Activated naive CD4-positive, alpha-beta T cell treated with anti-CD3 and anti-CD28 coated beads, Interleukin-2, amount 10 ng/mL, durations not matched to agents 7 days and 5 days (primary cell): ENCODE results near the gene TMEM178B.
"Not testable (repeated sequence)": the region's sequence is repeated elsewhere in the genome, so short reads cannot be mapped to it uniquely, and the experiment has no call there.

Experiments used
- CTCF ChIA-PET: fragments of 350-600 bp; sonication (Branson Sonifier 250); formaldehyde crosslinking; loops from one replicate; lab custom pipeline; 2021; ENCODE audit warnings: antibody characterized with exemption; lab: Charles Lee
- DNase-seq: peaks from one replicate; pipeline ENCODE4 v3.0.0-alpha.2; 2020
- H3K27ac Mint-ChIP-seq: one replicate; pipeline ENCODE4 v1.8.0; 2021; ENCODE audit warnings: mild to moderate bottlenecking, moderate library complexity, mixed read lengths
- H3K27me3 Mint-ChIP-seq: one replicate; pipeline ENCODE4 v1.8.0; 2021; ENCODE audit warnings: mild to moderate bottlenecking, mixed read lengths
- H3K36me3 Mint-ChIP-seq: one replicate; pipeline ENCODE4 v1.8.0; 2021; ENCODE audit warnings: mixed read lengths
- H3K4me1 Mint-ChIP-seq: one replicate; pipeline ENCODE4 v1.8.0; 2021; ENCODE audit warnings: mixed read lengths
- H3K4me3 Mint-ChIP-seq: one replicate; pipeline ENCODE4 v1.8.0; 2021; ENCODE audit warnings: mild to moderate bottlenecking, moderate library complexity, mixed read lengths
- H3K9me3 Mint-ChIP-seq: one replicate; pipeline ENCODE4 v1.8.0; 2021; ENCODE audit warnings: mixed read lengths

The TMEM178B gene

GRCh38 chr7:141073641-141074161 lies at the start of gene TMEM178B:
Gene TMEM178B, plus strand, starts transcription at chr7:141074064.
- CTCF ChIA-PET = no interaction called here
- no peaks in the 10 kb centered on the region for H3K27me3 Mint-ChIP-seq

DNA sequence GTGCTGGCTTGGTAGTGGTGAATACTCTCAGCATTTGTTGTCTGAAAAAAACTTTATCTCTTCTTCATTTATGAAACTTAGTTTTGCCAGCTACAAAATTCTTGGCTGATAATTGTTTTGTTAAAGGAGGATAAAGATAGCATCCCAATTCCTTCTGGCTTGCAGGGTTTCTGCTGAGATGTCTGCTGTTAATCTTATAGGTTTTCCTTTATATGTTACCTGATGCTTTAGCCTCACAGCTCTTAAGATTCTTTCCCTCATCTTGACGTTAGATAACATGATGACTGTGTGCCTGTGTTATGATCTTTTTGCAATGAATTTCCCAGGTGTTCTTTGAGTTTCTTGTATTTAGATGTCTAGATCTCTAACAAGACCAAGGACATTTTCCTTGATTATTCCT lies 49.2 kb upstream of the TMEM178B start:
- Mint-ChIP-seq H3K36me3 (peaks cover 26% of the 10 kb centered on the region), H3K27me3 (peaks cover 12% of the 10 kb centered on the region), H3K9me3 (peaks cover 40% of the 10 kb centered on the region), H3K4me1 (peaks cover 38% of the 10 kb centered on the region), H3K27ac (peak overlapping the region; percentile 97), H3K4me3 (no peak overlapping the region)
- DNase-seq = no peak
- CTCF ChIA-PET = interaction anchor here (1.3 kb wide), 1 partner anchor 10 kb away, joined by 4 read pairs; the partner anchor contains the start of gene MRPS33

More at GRCh38 chr7:141073641-141074161, at the start of gene TMEM178B:
- no peaks in the 10 kb centered on the region for H3K9me3 Mint-ChIP-seq
- H3K4me3 Mint-ChIP-seq = peak within 1 kb of the TSS; percentile 68
- DNase-seq = peak; percentile 51
- H3K4me1 Mint-ChIP-seq = peaks cover 26% of the 10 kb centered on the region
- peaks cover 2% of the 10 kb centered on the region for H3K36me3 Mint-ChIP-seq
- no peak within 1 kb of the TSS for H3K27ac Mint-ChIP-seq

DNA sequence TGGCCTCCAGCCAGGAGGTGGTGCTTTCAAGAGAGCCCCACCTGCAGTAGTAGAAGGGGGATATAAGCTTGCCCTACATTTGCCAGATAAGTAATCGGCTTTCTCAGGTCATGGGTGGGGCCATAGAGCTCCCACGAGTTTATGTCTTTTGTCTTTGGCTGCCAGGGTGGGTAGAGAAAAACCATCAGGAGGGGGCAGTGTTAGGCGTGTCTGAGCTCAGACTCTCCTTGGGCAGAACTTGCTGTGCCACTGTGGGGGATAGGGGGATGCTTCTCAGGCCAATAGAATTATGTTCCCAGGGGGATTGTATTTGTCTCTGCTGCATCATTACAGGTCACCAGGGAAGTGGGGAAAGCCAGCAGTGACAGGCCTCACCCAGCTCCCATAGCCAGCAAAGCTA lies 46.8 kb upstream of the TMEM178B start:
- peaks cover 12% of the 10 kb centered on the region for H3K27me3 Mint-ChIP-seq
- peaks cover 30% of the 10 kb centered on the region for H3K4me1 Mint-ChIP-seq
- H3K36me3 Mint-ChIP-seq = peaks cover 26% of the 10 kb centered on the region
- CTCF ChIA-PET = no interaction called here
- DNase-seq = no peak
- H3K9me3 Mint-ChIP-seq = peaks cover 43% of the 10 kb centered on the region
- H3K27ac Mint-ChIP-seq = no peak overlapping the region
- no peak overlapping the region for H3K4me3 Mint-ChIP-seq

GRCh38 chr7:141028767-141029166 lies 45.1 kb upstream of the TMEM178B start:
- Mint-ChIP-seq H3K4me1 (peaks cover 14% of the 10 kb centered on the region), H3K27ac (no peak overlapping the region), H3K4me3 (no peak overlapping the region), H3K36me3 (peaks cover 17% of the 10 kb centered on the region), H3K9me3 (peaks cover 31% of the 10 kb centered on the region), H3K27me3 (peaks cover 18% of the 10 kb centered on the region)
- no peak for DNase-seq
- CTCF ChIA-PET = no interaction called here

- peaks cover 16% of the 10 kb centered on the region for H3K27me3 Mint-ChIP-seq
These were observed 41.1 kb upstream of the TMEM178B start for GRCh38 chr7:141032539-141033323.

GRCh38 chr7:141038100-141038499 lies 35.8 kb upstream of the TMEM178B start:
- H3K36me3 Mint-ChIP-seq, H3K9me3 Mint-ChIP-seq, DNase-seq, H3K27ac Mint-ChIP-seq, H3K4me1 Mint-ChIP-seq, CTCF ChIA-PET, H3K4me3 Mint-ChIP-seq: not testable (repeated sequence)
- H3K27me3 Mint-ChIP-seq = peaks cover 23% of the 10 kb centered on the region

More at GRCh38 chr7:141032539-141033323, 41.1 kb upstream of the TMEM178B start:
- H3K9me3 Mint-ChIP-seq = peaks cover 13% of the 10 kb centered on the region
- H3K4me1 Mint-ChIP-seq, DNase-seq, H3K36me3 Mint-ChIP-seq, H3K4me3 Mint-ChIP-seq, CTCF ChIA-PET, H3K27ac Mint-ChIP-seq: not testable (repeated sequence)

- H3K4me3 Mint-ChIP-seq = no peak overlapping the region
- H3K36me3 Mint-ChIP-seq = peaks cover 1% of the 10 kb centered on the region
- H3K27ac Mint-ChIP-seq = no peak overlapping the region
- H3K4me1 Mint-ChIP-seq = no peaks in the 10 kb centered on the region
- peaks cover under 1% of the 10 kb centered on the region for H3K9me3 Mint-ChIP-seq
- CTCF ChIA-PET = interaction anchor here (0.6 kb wide), 1 partner anchor 544 kb away, joined by 4 read pairs; no protein-coding TSS in a partner anchor
- no peak for DNase-seq
- H3K27me3 Mint-ChIP-seq = peaks cover 15% of the 10 kb centered on the region
These were observed 34.5 kb upstream of the TMEM178B start for GRCh38 chr7:141039376-141039775.

GRCh38 chr7:141042222-141043193 lies 31.4 kb upstream of the TMEM178B start:
- Mint-ChIP-seq H3K9me3 (no peaks in the 10 kb centered on the region), H3K36me3 (no peaks in the 10 kb centered on the region), H3K4me1 (no peaks in the 10 kb centered on the region), H3K4me3 (no peak overlapping the region), H3K27me3 (peaks cover 27% of the 10 kb centered on the region), H3K27ac (no peak overlapping the region)
- DNase-seq = no peak
- CTCF ChIA-PET = no interaction called here

DNA sequence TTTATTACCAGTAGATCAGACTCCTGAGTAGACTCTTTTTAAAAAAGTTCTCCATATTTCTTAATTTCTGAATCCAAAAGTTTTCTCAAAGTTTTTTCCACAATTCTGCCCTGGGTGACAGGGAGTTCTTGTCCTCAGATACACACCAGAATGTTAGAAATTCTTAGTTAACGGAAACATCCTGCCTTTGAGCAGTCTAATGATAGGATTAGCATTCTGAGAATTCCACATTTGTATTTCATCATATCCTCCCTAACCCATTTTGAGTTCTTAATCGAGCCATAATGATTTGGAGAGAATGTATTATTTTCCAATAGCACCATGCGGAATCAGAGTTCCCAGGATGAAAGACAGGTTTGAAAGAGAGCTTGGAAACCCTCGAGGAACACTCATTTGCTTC lies 30.2 kb upstream of the TMEM178B start:
- no peak overlapping the region for H3K4me3 Mint-ChIP-seq
- H3K36me3 Mint-ChIP-seq = no peaks in the 10 kb centered on the region
- H3K27ac Mint-ChIP-seq = no peak overlapping the region
- H3K27me3 Mint-ChIP-seq = peaks cover 31% of the 10 kb centered on the region
- no peak for DNase-seq
- H3K9me3 Mint-ChIP-seq = no peaks in the 10 kb centered on the region
- CTCF ChIA-PET = no interaction called here
- H3K4me1 Mint-ChIP-seq = no peaks in the 10 kb centered on the region

GRCh38 chr7:141045126-141045841 lies 28.6 kb upstream of the TMEM178B start:
- Mint-ChIP-seq H3K9me3 (no peaks in the 10 kb centered on the region), H3K4me1 (no peaks in the 10 kb centered on the region), H3K27ac (no peak overlapping the region), H3K4me3 (no peak overlapping the region), H3K36me3 (no peaks in the 10 kb centered on the region), H3K27me3 (peaks cover 24% of the 10 kb centered on the region)
- DNase-seq = no peak
- CTCF ChIA-PET = no interaction called here

DNA sequence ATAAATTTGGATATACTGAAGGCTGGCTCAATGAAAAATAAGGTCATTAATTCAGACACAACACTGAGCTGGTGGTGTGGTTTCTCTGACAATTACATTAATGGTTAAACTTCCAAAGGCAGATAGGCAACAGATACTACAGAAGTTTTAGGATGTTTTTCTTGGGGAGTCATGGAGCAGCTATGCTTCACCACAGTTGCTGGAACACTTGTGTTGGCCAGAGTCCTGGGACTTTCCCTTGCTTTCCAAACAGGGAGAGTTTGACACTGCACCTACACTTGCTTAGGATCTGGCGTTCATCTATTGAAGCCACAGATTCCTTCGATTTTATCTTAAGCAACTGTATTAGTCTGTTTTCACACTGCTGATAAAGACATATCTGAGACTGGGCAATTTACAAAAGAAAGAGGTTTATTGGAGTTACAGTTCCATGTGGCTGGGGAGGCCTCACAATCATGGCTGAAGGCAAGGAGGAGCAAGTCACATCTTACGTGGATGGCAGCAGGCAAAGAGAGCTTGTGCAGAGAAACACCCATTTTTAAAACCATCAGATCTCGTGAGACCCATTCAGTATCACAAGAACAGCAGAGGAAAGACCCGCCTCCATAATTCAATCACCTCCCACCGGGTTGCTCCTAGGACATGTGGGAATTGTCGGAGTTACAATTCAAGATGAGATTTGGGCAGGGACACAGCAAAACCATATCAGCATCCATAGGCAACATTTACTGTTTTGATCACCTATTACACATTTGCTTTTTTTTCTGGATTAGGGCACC lies 27.8 kb upstream of the TMEM178B start:
- CTCF ChIA-PET = no interaction called here

DNA sequence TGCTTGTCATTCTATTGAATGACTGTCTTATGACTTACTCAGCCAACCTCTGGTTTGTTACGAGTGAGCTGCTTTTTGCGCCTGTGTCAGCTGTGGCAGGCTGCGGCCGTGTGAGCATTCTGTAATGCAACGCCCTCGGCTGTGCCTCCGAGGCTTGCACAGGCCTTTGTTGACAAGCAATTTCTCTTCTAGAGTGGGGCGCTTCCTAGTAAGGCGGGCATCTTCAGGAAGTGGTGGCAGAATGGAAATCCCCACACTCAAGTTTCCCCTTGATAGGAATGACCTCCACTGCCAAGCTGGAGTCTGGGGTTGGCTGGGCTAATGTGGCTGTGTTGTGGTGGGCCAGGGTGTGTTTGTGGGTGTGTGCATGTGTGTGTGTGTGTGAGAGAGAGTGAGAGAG lies 20.2 kb upstream of the TMEM178B start:
- Mint-ChIP-seq H3K4me3 (peak overlapping the region; percentile 35), H3K27ac (peak overlapping the region; percentile 79), H3K9me3 (peaks cover 7% of the 10 kb centered on the region), H3K36me3 (peaks cover 3% of the 10 kb centered on the region), H3K4me1 (peaks cover 28% of the 10 kb centered on the region), H3K27me3 (peaks cover 12% of the 10 kb centered on the region)
- DNase-seq = peak; percentile 80
- CTCF ChIA-PET = interaction anchor here (1.1 kb wide), 1 partner anchor 40 kb away, joined by 5 read pairs; no protein-coding TSS in a partner anchor

More for the DNA sequence above, 27.8 kb upstream of the TMEM178B start:
- no peak overlapping the region for H3K27ac Mint-ChIP-seq
- no peak overlapping the region for H3K4me3 Mint-ChIP-seq
- peaks cover 1% of the 10 kb centered on the region for H3K9me3 Mint-ChIP-seq
- DNase-seq = no peak
- no peaks in the 10 kb centered on the region for H3K4me1 Mint-ChIP-seq
- peaks cover 20% of the 10 kb centered on the region for H3K27me3 Mint-ChIP-seq
- peaks cover 1% of the 10 kb centered on the region for H3K36me3 Mint-ChIP-seq

GRCh38 chr7:141055146-141055545 lies 18.7 kb upstream of the TMEM178B start:
- H3K27ac Mint-ChIP-seq = no peak overlapping the region
- H3K4me1 Mint-ChIP-seq = peaks cover 28% of the 10 kb centered on the region
- H3K36me3 Mint-ChIP-seq = peaks cover 3% of the 10 kb centered on the region
- peaks cover 7% of the 10 kb centered on the region for H3K9me3 Mint-ChIP-seq
- CTCF ChIA-PET = no interaction called here
- no peak for DNase-seq
- no peak overlapping the region for H3K4me3 Mint-ChIP-seq
- peaks cover 17% of the 10 kb centered on the region for H3K27me3 Mint-ChIP-seq
